ENCODE data around the gene UCK2.

Gene UCK2

GRCh38 chr1:165845569-165845968 is 18.2 kb downstream of the UCK2 start:
- in situ Hi-C loops (cut with MboI; ENCODE audit: low sequenced_read_pairs, unreplicated experiment), result no loop called here
- DNase-seq (ENCODE audit: low spot score), result no peak

GRCh38 chr1:165845992-165846748 is 18.8 kb downstream of the UCK2 start:
- in situ Hi-C loops (cut with MboI; ENCODE audit: low sequenced_read_pairs, unreplicated experiment), result no loop called here
- no peak for DNase-seq (ENCODE audit: low spot score)
- TF ChIP-seq CTCF (IDR thresholded peaks at IDR 0.05; ENCODE audit: borderline replicate concordance, control extremely low read depth, extremely low read depth, insufficient read depth, missing control alignments), result no peak

More at GRCh38 chr1:165845569-165845968, 18.2 kb downstream of the UCK2 start:
- TF ChIP-seq CTCF (IDR thresholded peaks at IDR 0.05; ENCODE audit: borderline replicate concordance, control extremely low read depth, extremely low read depth, insufficient read depth, missing control alignments), result no peak

- DNase-seq (ENCODE audit: low spot score), result no peak
- in situ Hi-C loops (cut with MboI; ENCODE audit: low sequenced_read_pairs, unreplicated experiment), result no loop called here
- no peak for TF ChIP-seq CTCF (IDR thresholded peaks at IDR 0.05; ENCODE audit: borderline replicate concordance, control extremely low read depth, extremely low read depth, insufficient read depth, missing control alignments)
These were observed 20.1 kb downstream of the UCK2 start for GRCh38 chr1:165847486-165847885.

- DNase-seq (ENCODE audit: low spot score), result no peak
- no peak for TF ChIP-seq CTCF (IDR thresholded peaks at IDR 0.05; ENCODE audit: borderline replicate concordance, control extremely low read depth, extremely low read depth, insufficient read depth, missing control alignments)
- in situ Hi-C loops (cut with MboI; ENCODE audit: low sequenced_read_pairs, unreplicated experiment), result no loop called here
These were observed 22.1 kb downstream of the UCK2 start for GRCh38 chr1:165849353-165850133.

GRCh38 chr1:165851034-165851658 is 23.7 kb downstream of the UCK2 start:
- no peak for TF ChIP-seq CTCF (IDR thresholded peaks at IDR 0.05; ENCODE audit: borderline replicate concordance, control extremely low read depth, extremely low read depth, insufficient read depth, missing control alignments)
- in situ Hi-C loops (cut with MboI; ENCODE audit: low sequenced_read_pairs, unreplicated experiment), result no loop called here
- peak; percentile 52 for DNase-seq (ENCODE audit: low spot score)

GRCh38 chr1:165852871-165853270 is 25.5 kb downstream of the UCK2 start:
- in situ Hi-C loops (cut with MboI; ENCODE audit: low sequenced_read_pairs, unreplicated experiment), result no loop called here
- no peak for TF ChIP-seq CTCF (IDR thresholded peaks at IDR 0.05; ENCODE audit: borderline replicate concordance, control extremely low read depth, extremely low read depth, insufficient read depth, missing control alignments)

More at GRCh38 chr1:165852871-165853270, 25.5 kb downstream of the UCK2 start:
- DNase-seq (ENCODE audit: low spot score), result no peak

All from GM13976 (cell line).